ENCODE results near the gene TBCE. TPM values are rescaled to one million over a fixed set of nuclear protein-coding genes. Genes with fewer than 3 reads are reported as not detected.

Gene TBCE, protein sequence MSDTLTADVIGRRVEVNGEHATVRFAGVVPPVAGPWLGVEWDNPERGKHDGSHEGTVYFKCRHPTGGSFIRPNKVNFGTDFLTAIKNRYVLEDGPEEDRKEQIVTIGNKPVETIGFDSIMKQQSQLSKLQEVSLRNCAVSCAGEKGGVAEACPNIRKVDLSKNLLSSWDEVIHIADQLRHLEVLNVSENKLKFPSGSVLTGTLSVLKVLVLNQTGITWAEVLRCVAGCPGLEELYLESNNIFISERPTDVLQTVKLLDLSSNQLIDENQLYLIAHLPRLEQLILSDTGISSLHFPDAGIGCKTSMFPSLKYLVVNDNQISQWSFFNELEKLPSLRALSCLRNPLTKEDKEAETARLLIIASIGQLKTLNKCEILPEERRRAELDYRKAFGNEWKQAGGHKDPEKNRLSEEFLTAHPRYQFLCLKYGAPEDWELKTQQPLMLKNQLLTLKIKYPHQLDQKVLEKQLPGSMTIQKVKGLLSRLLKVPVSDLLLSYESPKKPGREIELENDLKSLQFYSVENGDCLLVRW
- 25.5 and 30.5 TPM in 2 replicates for total RNA-seq (ENCODE audit: low replicate concordance)

DNA sequence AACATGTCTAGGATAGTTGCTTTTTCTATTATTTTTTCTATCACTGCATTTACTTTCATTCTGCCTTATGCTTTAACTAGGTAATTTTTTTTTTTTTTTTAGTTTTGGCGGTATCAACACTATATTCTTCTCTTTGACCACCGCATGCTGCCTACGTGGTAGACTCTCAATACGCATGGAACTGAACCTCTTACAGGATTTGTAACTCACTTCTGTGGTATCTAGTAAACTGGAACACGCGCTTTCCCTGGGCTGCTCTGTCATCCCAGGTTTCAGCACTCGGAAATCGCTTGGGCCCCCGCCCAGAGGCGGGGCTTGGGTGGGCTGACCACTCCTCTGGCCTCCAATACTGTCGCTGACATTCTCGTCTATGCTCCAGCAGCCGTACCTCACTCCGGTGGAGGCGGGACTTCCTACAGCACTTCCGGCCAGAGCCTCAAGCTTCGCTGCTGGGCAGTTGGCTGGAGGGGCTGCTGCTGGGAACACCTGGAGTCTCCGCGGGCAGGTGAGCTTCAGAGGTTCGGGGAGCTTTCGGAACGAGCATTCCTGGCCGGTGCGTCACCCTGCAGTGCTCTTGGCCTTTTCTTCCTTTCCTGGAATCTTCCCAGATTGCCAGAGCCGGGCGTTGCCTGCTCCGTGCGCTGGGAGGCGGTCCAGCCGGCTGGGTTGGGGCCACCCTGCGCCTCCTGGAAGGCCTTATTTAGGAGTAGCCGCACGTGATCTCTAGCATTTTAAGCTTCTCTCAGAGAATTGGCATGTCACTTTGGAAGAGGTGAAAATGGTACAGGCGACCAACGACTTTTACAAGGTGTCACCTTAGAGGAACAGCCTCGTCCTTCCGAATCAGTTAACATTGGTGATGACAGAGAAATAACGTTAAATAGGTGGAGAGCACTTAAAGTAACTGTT, at the start of gene TBCE:
Gene TBCE, plus strand, starts transcription at position 428 of the 909 bp plus-strand sequence. CDS start 12,623 bp downstream, outside the sequence.
- DNase-seq (ENCODE audit: low read depth) = peak; percentile 95

DNA sequence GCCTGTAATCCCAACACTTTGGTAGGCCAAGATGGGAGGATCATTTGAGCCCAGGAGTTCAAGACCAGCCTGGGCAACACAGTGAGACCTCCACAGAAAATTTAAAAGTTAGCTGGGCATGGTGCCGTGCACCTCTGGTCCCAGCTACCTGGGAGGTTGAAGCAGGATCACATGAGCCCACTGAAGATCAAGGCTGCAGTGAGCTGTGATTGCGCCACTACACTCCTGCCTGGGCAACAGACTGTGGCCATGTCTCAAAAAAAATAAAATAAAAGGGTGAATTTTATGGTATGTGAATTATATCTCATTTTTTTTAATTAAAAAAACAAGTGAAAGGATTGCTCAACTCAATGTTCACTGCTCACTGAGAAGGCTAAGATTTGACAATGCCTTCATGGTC, 48.0 kb upstream of the TBCE start:
- DNase-seq (ENCODE audit: low read depth) = no peak
- H3K4me3 ChIP-seq (ENCODE audit: low read depth, low read length) = no peak overlapping the region
- TF ChIP-seq, protein P1, sequence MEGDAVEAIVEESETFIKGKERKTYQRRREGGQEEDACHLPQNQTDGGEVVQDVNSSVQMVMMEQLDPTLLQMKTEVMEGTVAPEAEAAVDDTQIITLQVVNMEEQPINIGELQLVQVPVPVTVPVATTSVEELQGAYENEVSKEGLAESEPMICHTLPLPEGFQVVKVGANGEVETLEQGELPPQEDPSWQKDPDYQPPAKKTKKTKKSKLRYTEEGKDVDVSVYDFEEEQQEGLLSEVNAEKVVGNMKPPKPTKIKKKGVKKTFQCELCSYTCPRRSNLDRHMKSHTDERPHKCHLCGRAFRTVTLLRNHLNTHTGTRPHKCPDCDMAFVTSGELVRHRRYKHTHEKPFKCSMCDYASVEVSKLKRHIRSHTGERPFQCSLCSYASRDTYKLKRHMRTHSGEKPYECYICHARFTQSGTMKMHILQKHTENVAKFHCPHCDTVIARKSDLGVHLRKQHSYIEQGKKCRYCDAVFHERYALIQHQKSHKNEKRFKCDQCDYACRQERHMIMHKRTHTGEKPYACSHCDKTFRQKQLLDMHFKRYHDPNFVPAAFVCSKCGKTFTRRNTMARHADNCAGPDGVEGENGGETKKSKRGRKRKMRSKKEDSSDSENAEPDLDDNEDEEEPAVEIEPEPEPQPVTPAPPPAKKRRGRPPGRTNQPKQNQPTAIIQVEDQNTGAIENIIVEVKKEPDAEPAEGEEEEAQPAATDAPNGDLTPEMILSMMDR (IDR thresholded peaks at IDR 0.05; ENCODE audit: insufficient read depth, low read length) = no peak

More for the DNA sequence above, at the start of gene TBCE:
- H3K4me3 ChIP-seq (ENCODE audit: low read depth, low read length) = peak within 1 kb of the TSS; percentile 94
- TF ChIP-seq, protein P1 (IDR thresholded peaks at IDR 0.05; ENCODE audit: insufficient read depth, low read length) = peak; percentile 25

DNA sequence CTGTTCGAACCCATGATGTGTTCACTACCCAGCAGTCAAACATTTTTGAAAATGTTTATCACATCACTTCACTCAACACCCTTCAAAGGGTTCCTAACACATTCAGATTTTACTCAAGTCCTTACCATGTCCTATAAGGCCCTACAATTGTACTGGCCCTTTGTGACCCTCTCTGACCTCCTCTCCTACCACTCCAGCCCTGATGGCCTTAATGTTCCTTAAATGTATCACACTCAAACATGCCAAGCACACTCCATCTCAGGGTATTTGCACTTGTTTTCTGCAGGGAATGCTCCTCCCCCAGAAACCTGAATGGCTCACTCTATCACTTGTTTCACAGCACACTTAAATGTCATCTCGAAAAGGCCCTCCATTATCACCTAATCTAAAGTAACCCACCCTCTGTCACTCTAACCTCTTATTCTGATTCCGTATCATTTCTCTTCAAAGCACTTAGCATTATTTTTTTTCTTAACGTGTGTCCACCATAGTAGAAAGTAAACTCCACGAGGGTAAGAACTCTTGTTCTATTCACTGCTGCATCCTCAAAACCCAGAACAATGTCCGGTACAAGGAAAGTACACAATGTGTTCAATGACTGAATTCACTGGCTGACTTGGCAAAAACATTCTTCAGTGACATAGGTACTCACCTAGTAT, 46.6 kb upstream of the TBCE start:
- TF ChIP-seq, protein P1 (IDR thresholded peaks at IDR 0.05; ENCODE audit: insufficient read depth, low read length) = no peak
- DNase-seq (ENCODE audit: low read depth) = no peak

DNA sequence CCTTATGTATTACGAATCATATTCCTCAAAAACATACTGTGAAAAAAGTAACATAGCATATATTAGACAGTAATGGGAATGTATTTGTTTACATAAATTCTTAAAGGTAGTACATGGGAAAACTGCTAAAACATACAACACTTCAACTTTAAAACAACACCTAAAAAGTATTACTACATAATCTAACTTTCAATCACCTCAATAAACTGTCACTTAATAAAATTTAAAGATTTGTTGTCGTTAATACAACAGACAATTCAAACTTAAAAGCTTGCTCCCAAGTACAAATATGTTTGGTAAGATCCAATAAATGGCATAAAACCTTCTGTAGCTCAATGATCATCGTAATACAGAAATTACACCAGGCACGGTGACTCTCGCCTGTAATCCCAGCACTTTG, 42.9 kb upstream of the TBCE start:
- no peak for DNase-seq (ENCODE audit: low read depth)
- no peak overlapping the region for H3K4me3 ChIP-seq (ENCODE audit: low read depth, low read length)
- TF ChIP-seq, protein P1 (IDR thresholded peaks at IDR 0.05; ENCODE audit: insufficient read depth, low read length) = no peak

More for the DNA sequence above, 46.6 kb upstream of the TBCE start:
- no peak overlapping the region for H3K4me3 ChIP-seq (ENCODE audit: low read depth, low read length)

DNA sequence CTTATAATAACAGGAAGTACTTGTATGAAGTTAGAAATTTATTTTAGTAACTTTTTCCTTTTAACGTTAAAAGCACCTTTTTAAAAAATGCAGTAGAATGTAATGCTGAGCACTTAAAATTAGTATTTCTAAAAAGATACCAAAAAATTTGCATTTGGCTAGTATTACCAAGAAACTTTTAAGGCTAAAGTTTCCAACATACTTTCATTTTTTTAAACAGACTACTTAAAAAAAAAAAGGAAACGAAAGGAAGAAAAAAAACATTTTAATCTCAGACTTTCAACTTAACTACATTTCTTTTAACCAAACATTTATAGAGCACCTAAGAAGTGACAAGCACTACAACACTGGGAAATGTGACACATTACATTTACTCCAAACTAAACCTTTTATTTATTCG, 42.1 kb upstream of the TBCE start:
- peak overlapping the region; percentile 86 for H3K4me3 ChIP-seq (ENCODE audit: low read depth, low read length)
- DNase-seq (ENCODE audit: low read depth) = no peak
- TF ChIP-seq, protein P1 (IDR thresholded peaks at IDR 0.05; ENCODE audit: insufficient read depth, low read length) = no peak

DNA sequence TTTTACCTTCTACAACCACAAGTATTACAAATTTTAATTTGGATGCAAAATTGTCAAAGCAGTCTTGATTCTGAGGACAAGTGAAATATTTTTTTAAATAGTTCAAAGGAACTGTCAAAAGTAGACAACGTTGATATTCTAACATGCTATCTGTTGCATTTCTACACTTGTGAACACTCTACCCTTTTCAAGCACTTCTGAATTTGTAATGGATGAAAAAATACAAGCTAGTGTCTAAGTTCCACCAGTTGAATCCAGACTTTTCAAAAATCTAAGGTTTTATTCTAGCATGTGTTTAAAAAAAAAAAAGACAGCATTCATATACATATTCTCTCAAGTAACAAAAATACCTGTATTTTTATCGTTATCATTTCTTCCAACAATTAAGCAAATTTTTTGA, 41.4 kb upstream of the TBCE start:
- H3K4me3 ChIP-seq (ENCODE audit: low read depth, low read length) = peak overlapping the region; percentile 86
- DNase-seq (ENCODE audit: low read depth) = no peak

More for the DNA sequence above, 41.4 kb upstream of the TBCE start:
- TF ChIP-seq, protein P1 (IDR thresholded peaks at IDR 0.05; ENCODE audit: insufficient read depth, low read length) = no peak

All from fibroblast of the aortic adventitia (primary cell).